Measurements from ENCODE around the gene LRRC73. TPM values are rescaled to one million over a fixed set of nuclear protein-coding genes. Genes with fewer than 3 reads are reported as not detected.

LRRC73 gene
- total and polyA plus RNA-seq, 7 experiments from 2014 or later = 0.22 to 0.84 (median 0.46) TPM; not detected in 2

DNA sequence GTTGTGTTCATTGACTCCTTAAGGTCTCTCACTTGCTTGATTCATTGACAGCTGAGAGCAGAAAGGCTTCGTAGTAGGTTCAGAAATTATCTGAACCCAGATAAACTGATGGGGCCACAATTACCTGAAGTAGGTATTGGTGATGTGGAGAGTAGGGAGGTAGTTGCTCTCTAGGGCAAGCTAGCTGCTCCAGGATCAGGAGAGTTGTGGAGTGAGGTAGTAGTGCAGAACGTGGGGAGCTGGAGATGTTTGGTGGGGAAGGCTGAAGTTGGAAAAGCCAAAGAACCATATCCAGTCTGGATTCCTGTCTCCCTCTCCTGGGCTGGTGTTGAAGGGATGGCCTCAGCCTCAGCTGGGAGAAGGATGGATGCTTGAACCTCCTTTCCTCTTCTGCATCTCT, 16.9 kb downstream of the LRRC73 start:
- intact Hi-C loops (cut with micrococcal nuclease) = no loop called here
- H3K36me3 ChIP-seq (ENCODE audit: control insufficient read depth in 2 of 3, insufficient read depth in 3 of 3, low read length in 3 of 3) = peaks cover 0 to 28% (median 0%) of the 10 kb centered on the region in 3 experiments
- no peak for DNase-seq
- no peaks in the 10 kb centered on the region for H3K9me3 ChIP-seq (ENCODE audit: control insufficient read depth in 2 of 3, low read length in 3 of 3)
- ChIA-PET POLR2A (interaction anchor here (1.5 kb wide), 1 partner anchor 18 kb away, joined by 3 read pairs; no protein-coding TSS in a partner anchor), CTCF (interaction anchor here (0.6 to 1.7 kb wide), 4 partner anchors 13 to 233 kb away, joined by 3 read pairs; no protein-coding TSS in a partner anchor)
- H3K36me3 Mint-ChIP-seq = peaks cover 0 to 8% (median 0%) of the 10 kb centered on the region in 5 donors
- H3K4me1 Mint-ChIP-seq = peaks cover 15 to 46% (median 35%) of the 10 kb centered on the region in 7 donors
- H3K4me1 ChIP-seq (ENCODE audit: control insufficient read depth in 2 of 2, insufficient read depth in 2 of 2, low read length in 2 of 2) = peaks cover 12 to 15% of the 10 kb centered on the region in 2 donors
- peak overlapping the region in 4 of 9 donors; percentile 39 to 89 (median 48) for H3K27ac Mint-ChIP-seq
- no peaks in the 10 kb centered on the region for H3K27me3 ChIP-seq (ENCODE audit: control insufficient read depth in 2 of 2, insufficient read depth in 2 of 2, low read length in 2 of 2)
- no peaks in the 10 kb centered on the region for H3K9me3 Mint-ChIP-seq
- H3K27me3 Mint-ChIP-seq = no peaks in the 10 kb centered on the region
- H3K4me3 Mint-ChIP-seq = peak overlapping the region in 1 of 10 donors; percentile 15
- ATAC-seq = no peak
- H3K4me3 ChIP-seq (ENCODE audit: low read length) = no peak overlapping the region
- H3K27ac ChIP-seq (ENCODE audit: low read depth, low read length) = no peak overlapping the region

DNA sequence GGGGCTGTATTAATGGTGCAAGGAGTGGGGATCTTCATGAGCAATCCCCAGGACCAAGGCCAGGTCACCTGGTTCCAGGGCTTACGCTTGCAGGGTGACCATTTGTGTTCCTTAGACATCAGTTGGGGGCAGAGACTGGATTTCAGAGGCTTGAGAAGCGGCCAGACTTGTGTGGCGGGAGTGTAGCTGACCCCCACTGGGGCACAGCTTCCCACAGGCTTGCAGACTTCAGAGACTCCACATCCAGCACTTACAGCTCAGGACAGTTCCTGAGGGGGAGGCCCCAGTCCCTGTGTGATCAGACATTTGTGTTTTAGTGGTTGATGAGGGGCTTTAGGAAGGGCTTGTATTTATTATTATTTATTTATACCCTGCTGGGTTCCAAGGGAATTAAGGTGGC, 17.5 kb downstream of the LRRC73 start:
- H3K4me3 ChIP-seq (ENCODE audit: low read length) = no peak overlapping the region
- CTCF ChIA-PET = interaction anchor here (0.6 to 0.8 kb wide), 3 partner anchors 14 to 233 kb away, joined by 3 read pairs; no protein-coding TSS in a partner anchor
- peaks cover 0 to 8% (median 0%) of the 10 kb centered on the region in 5 donors for H3K36me3 Mint-ChIP-seq
- no peak for DNase-seq
- POLR2A ChIA-PET = interaction anchor here (0.6 kb wide), 1 partner anchor 198 kb away, joined by 4 read pairs; no protein-coding TSS in a partner anchor
- H3K9me3 Mint-ChIP-seq = no peaks in the 10 kb centered on the region
- H3K36me3 ChIP-seq (ENCODE audit: control insufficient read depth in 2 of 3, insufficient read depth in 3 of 3, low read length in 3 of 3) = peaks cover 0 to 23% (median 0%) of the 10 kb centered on the region in 3 experiments
- H3K4me1 ChIP-seq (ENCODE audit: control insufficient read depth in 2 of 2, insufficient read depth in 2 of 2, low read length in 2 of 2) = peaks cover 12 to 15% of the 10 kb centered on the region in 2 donors
- H3K4me1 Mint-ChIP-seq = peaks cover 15 to 47% (median 35%) of the 10 kb centered on the region in 7 donors
- no peak overlapping the region for H3K4me3 Mint-ChIP-seq
- no peaks in the 10 kb centered on the region for H3K27me3 Mint-ChIP-seq
- H3K27me3 ChIP-seq (ENCODE audit: control insufficient read depth in 2 of 2, insufficient read depth in 2 of 2, low read length in 2 of 2) = no peaks in the 10 kb centered on the region
- no peak for ATAC-seq
- no peak overlapping the region for H3K27ac ChIP-seq (ENCODE audit: low read depth, low read length)
- H3K9me3 ChIP-seq (ENCODE audit: control insufficient read depth in 2 of 3, low read length in 3 of 3) = no peaks in the 10 kb centered on the region
- peak overlapping the region in 4 of 9 donors; percentile 11 to 89 (median 44) for H3K27ac Mint-ChIP-seq
- intact Hi-C loops (cut with micrococcal nuclease) = no loop called here

DNA sequence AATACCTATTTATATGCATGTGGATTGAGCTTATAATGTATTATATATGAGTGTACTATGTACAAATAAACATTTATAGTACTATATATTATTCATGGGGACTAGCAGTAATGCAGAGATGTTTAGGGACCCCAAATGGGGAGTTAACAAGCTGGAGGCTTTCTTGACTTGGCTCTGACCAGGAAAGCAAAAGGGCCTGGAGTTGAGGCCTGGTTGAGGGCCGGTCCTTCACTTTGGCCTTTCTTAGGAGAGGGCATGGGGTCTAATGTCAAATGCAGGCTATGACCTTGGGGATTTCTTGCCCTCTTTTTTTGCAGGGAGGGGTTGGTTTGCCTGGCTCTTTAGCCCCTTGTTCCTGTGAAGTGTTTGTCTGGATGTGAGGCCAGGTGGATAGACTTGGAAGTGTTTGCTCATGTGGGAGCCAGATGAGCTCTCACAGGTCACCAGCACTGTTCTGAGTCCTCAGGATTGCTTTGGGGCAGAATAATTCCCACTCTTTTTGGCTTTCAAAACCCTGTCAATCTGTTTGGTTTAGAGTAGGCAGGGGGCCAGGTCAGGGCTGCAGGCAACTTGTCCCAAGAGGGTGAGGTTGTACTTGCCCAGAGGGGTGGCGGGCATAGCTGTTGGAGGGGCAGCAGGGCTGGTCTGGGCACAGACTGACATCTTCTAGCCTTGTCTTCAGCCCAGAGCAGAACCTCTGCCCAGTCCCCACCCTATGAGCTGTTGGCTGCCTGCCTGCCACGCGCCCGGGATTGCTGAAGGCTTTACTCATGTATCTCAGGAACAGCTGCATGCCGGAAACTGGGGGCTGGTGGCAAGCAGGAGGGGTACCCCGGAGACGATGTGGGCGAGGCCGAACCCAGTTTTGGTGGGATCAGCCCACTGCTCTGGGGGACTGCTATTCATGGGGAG, 18.1 kb downstream of the LRRC73 start:
- peaks cover 0 to 16% (median 0%) of the 10 kb centered on the region in 3 experiments for H3K36me3 ChIP-seq (ENCODE audit: control insufficient read depth in 2 of 3, insufficient read depth in 3 of 3, low read length in 3 of 3)
- H3K27me3 Mint-ChIP-seq = no peaks in the 10 kb centered on the region
- H3K9me3 Mint-ChIP-seq = no peaks in the 10 kb centered on the region
- H3K27me3 ChIP-seq (ENCODE audit: control insufficient read depth in 2 of 2, insufficient read depth in 2 of 2, low read length in 2 of 2) = no peaks in the 10 kb centered on the region
- ATAC-seq (no peak), DNase-seq (no peak)
- H3K4me1 ChIP-seq (ENCODE audit: control insufficient read depth in 2 of 2, insufficient read depth in 2 of 2, low read length in 2 of 2) = peaks cover 12 to 15% of the 10 kb centered on the region in 2 donors
- H3K27ac Mint-ChIP-seq = peak overlapping the region in 2 of 9 donors; percentile 11 to 50
- peaks cover 0 to 8% (median 0%) of the 10 kb centered on the region in 5 donors for H3K36me3 Mint-ChIP-seq
- ChIA-PET POLR2A (interaction anchor here (0.6 kb wide), 1 partner anchor 198 kb away, joined by 4 read pairs; no protein-coding TSS in a partner anchor), CTCF (interaction anchor here (0.6 kb wide), 1 partner anchor 1020 kb away, joined by 3 read pairs; no protein-coding TSS in a partner anchor)
- no peaks in the 10 kb centered on the region for H3K9me3 ChIP-seq (ENCODE audit: control insufficient read depth in 2 of 3, low read length in 3 of 3)
- H3K4me3 Mint-ChIP-seq = no peak overlapping the region
- H3K27ac ChIP-seq (ENCODE audit: low read depth, low read length) = no peak overlapping the region
- H3K4me3 ChIP-seq (ENCODE audit: low read length) = no peak overlapping the region
- H3K4me1 Mint-ChIP-seq = peaks cover 18 to 47% (median 35%) of the 10 kb centered on the region in 7 donors
- intact Hi-C loops (cut with micrococcal nuclease) = no loop called here

DNA sequence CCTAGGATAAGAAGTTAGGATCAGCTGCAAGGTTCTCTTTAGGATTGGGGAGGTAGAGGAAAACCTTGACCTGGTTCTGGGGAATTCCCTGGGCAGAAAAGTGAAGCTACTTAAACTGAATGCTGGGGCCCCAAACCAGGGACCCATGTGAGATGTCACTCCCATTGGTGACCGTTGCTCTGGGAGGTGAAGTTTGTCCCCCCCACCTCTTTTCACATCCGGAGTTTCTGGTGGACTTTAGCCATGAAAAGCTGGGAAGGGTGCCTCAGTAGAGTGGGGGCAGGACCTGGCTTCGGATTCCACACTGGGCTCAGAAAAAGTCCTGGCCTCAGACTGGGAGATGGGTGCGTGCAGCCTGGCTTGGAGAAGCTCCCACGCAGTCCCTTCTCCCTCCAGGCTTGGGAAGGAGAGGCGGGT, 19.6 kb downstream of the LRRC73 start:
- H3K27ac Mint-ChIP-seq = peak overlapping the region in 3 of 9 donors; percentile 4 to 51 (median 24)
- Histone ChIP-seq H3K4me1 (ENCODE audit: control insufficient read depth in 2 of 2, insufficient read depth in 2 of 2, low read length in 2 of 2) (peaks cover 10 to 13% of the 10 kb centered on the region in 2 donors), H3K27me3 (ENCODE audit: control insufficient read depth in 2 of 2, insufficient read depth in 2 of 2, low read length in 2 of 2) (no peaks in the 10 kb centered on the region), H3K27ac (ENCODE audit: low read depth, low read length) (no peak overlapping the region), H3K4me3 (ENCODE audit: low read length) (no peak overlapping the region), H3K36me3 (ENCODE audit: control insufficient read depth in 2 of 3, insufficient read depth in 3 of 3, low read length in 3 of 3) (peaks cover 0 to 12% (median 0%) of the 10 kb centered on the region in 3 experiments), H3K9me3 (ENCODE audit: control insufficient read depth in 2 of 3, low read length in 3 of 3) (no peaks in the 10 kb centered on the region)
- H3K9me3 Mint-ChIP-seq = no peaks in the 10 kb centered on the region
- ATAC-seq = no peak
- no peak for DNase-seq
- H3K4me1 Mint-ChIP-seq = peaks cover 16 to 45% (median 31%) of the 10 kb centered on the region in 7 donors
- intact Hi-C loops (cut with micrococcal nuclease) = no loop called here
- peaks cover 0 to 11% (median 0%) of the 10 kb centered on the region in 5 donors for H3K36me3 Mint-ChIP-seq
- CTCF ChIA-PET = interaction anchor here (1.2 kb wide), 1 partner anchor 16 kb away, joined by 4 read pairs; no protein-coding TSS in a partner anchor
- POLR2A ChIA-PET = interaction anchor here (0.8 kb wide), 1 partner anchor 169 kb away, joined by 3 read pairs; no protein-coding TSS in a partner anchor
- no peaks in the 10 kb centered on the region for H3K27me3 Mint-ChIP-seq
- no peak overlapping the region for H3K4me3 Mint-ChIP-seq

DNA sequence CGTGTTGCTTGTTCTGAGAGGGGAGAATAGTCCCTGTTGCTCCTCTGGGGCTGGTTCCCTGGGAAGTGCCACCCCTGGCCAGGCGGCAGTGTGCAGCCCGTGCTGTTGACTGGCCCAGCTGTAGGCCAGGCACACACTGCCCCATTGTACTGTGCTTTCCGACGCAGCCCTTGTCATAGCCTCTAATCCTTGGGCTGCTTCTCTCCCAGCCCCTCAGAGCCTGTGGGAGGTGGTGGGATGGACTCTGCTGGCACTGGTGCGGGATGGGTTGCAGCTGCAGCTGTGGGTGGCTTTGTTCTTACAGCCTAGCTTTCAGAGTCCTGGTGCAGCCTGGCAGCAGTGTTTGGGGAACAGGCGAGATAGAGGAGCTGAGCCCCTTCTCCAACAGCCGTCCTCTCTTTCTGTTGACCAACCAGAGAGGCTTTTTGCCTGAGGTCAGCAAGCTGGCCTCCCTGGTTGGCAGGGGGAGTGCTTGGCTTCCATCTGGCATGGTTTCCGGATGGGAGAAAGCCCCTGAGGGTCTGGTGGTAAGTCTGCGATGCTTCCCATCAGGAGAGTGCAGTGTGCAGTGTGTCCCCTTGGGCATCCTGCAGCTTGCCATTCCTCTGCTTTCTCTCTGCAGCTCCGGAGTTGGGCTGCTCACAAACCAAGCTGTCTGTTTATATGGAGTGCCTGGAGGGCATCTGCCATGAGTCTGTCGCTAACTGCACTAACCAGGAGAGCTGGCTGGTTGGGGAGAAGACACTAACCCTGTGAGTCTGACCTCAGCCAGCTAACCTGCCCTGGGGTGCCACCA, 20.7 kb downstream of the LRRC73 start:
- peaks cover 0 to 2% of the 10 kb centered on the region in 2 donors for H3K4me1 ChIP-seq (ENCODE audit: control insufficient read depth in 2 of 2, insufficient read depth in 2 of 2, low read length in 2 of 2)
- intact Hi-C loops (cut with micrococcal nuclease) = no loop called here
- no peaks in the 10 kb centered on the region for H3K27me3 ChIP-seq (ENCODE audit: control insufficient read depth in 2 of 2, insufficient read depth in 2 of 2, low read length in 2 of 2)
- DNase-seq (no peak), ATAC-seq (no peak)
- H3K27me3 Mint-ChIP-seq = no peaks in the 10 kb centered on the region
- H3K27ac ChIP-seq (ENCODE audit: low read depth, low read length) = no peak overlapping the region
- peaks cover 0 to 12% (median 0%) of the 10 kb centered on the region in 3 experiments for H3K36me3 ChIP-seq (ENCODE audit: control insufficient read depth in 2 of 3, insufficient read depth in 3 of 3, low read length in 3 of 3)
- peaks cover 0 to 16% (median 0%) of the 10 kb centered on the region in 5 donors for H3K36me3 Mint-ChIP-seq
- ChIA-PET POLR2A (interaction anchor here (0.9 kb wide), 1 partner anchor 9 kb away, joined by 3 read pairs; no protein-coding TSS in a partner anchor), CTCF (interaction anchor here (1.2 kb wide), 1 partner anchor 17 kb away, joined by 4 read pairs; no protein-coding TSS in a partner anchor)
- H3K27ac Mint-ChIP-seq = no peak overlapping the region
- H3K4me3 ChIP-seq (ENCODE audit: low read length) = no peak overlapping the region
- H3K4me3 Mint-ChIP-seq = no peak overlapping the region
- H3K4me1 Mint-ChIP-seq = peaks cover 8 to 40% (median 25%) of the 10 kb centered on the region in 7 donors
- no peaks in the 10 kb centered on the region for H3K9me3 Mint-ChIP-seq
- no peaks in the 10 kb centered on the region for H3K9me3 ChIP-seq (ENCODE audit: control insufficient read depth in 2 of 3, low read length in 3 of 3)
